Kidney epithelial cell (primary cell): ENCODE measurements around the gene THSD4. TPM values are rescaled to one million over a fixed set of nuclear protein-coding genes. Genes with fewer than 3 reads are reported as not detected.

ENCODE experiments used
- DNase-seq: peaks from one replicate; pipeline ENCODE4 v3.0.0-alpha.2; 2010; ENCODE audit warnings: low read depth
- H3K27me3 ChIP-seq: 2 replicates; pipeline ENCODE4 v1.6.0; 2011; ENCODE audit warnings: low read length; ENCODE audit not compliant: control insufficient read depth, insufficient read depth
- H3K36me3 ChIP-seq: 2 replicates; pipeline ENCODE4 v1.5.1; 2011; ENCODE audit warnings: low read length; ENCODE audit not compliant: control insufficient read depth, insufficient read depth
- H3K4me3 ChIP-seq: 2 replicates; pipeline ENCODE4 v1.5.1; 2011; ENCODE audit warnings: low read depth, mild to moderate bottlenecking, control low read depth, low read length
- total RNA-seq: library from RNA; depleted of rRNA; stranded (reverse); fragments of >200 nt; gene quantifications from 2 replicates; pipeline ENCODE4 v1.2.3, GENCODE V29; 2015
- TF ChIP-seq, protein P1 (sequence below): IDR thresholded peaks from 2 replicates; pipeline ENCODE4 v1.5.1; 2011; ENCODE audit warnings: mild to moderate bottlenecking, moderate library complexity, low read length, control low read depth, inconsistent platforms; ENCODE audit not compliant: insufficient read depth, poor library complexity, severe bottlenecking

Gene THSD4
- total RNA-seq, 1 donor from 2014 or later = 17.7 TPM

DNA sequence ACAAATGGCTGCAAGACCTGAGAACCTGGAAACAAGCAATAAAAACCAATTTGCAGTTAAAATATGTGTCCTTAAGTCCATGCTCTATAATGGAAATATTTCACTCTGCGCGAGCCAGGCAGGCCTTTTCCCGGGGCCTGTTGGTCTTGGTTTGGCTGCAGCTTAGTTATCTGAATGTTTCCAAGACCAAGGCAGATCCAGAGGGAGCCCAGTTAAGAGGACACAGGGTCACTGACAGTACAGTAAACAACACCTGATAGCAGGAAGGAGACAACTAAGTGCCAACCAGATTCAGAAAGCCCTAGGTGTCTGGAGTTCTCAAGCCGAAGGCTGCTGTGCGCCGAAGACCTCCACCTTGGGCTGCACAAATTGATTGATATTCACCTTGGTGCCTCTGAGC lies 32.8 kb downstream of the THSD4 start:
- H3K36me3 ChIP-seq = no peaks in the 10 kb centered on the region
- DNase-seq = no peak
- no peak overlapping the region for H3K4me3 ChIP-seq
- TF ChIP-seq, protein P1, sequence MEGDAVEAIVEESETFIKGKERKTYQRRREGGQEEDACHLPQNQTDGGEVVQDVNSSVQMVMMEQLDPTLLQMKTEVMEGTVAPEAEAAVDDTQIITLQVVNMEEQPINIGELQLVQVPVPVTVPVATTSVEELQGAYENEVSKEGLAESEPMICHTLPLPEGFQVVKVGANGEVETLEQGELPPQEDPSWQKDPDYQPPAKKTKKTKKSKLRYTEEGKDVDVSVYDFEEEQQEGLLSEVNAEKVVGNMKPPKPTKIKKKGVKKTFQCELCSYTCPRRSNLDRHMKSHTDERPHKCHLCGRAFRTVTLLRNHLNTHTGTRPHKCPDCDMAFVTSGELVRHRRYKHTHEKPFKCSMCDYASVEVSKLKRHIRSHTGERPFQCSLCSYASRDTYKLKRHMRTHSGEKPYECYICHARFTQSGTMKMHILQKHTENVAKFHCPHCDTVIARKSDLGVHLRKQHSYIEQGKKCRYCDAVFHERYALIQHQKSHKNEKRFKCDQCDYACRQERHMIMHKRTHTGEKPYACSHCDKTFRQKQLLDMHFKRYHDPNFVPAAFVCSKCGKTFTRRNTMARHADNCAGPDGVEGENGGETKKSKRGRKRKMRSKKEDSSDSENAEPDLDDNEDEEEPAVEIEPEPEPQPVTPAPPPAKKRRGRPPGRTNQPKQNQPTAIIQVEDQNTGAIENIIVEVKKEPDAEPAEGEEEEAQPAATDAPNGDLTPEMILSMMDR = no peak
- H3K27me3 ChIP-seq = no peaks in the 10 kb centered on the region

DNA sequence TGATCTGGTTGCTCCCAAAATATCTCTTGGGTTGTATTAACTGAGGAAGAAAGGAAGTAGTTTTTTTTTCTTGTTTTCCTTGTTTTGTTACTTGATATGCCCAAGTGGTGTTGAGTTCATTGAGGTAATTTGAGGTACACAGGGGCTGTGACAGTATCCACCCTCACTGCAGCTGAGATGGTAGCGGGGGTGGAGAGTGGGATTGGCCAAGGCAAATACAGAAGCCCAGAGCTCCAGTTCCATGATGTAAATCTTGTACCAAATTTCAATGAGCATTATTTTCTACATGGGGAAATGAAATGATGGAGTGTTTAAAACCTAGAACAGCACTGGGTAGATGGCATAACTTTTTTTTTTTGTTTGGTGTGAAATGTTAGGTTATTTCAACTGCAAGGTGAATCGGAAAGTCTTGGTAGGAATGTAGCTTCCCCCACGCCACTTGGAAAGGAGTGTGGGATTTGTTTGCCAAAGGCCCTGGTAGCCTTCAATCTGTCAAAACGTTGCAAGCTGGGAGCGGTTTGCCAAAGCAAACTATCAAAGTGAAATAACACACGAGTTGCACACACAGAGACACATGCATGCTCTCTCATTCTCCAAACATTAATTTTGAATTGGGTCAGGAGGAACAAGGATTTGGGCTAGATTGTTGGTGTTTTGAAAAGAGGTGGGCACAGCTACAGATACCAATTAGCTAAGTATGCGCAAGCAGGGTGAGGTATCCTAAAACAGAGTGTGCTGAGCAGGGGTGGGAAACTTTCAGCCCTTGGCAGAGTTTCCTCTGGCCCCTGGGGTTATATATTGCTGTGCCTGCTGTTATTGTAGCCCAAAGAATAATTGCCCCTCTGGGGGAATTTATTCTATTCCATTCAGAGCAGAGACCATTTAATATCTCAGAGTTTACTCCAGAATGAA lies 34.6 kb downstream of the THSD4 start:
- TF ChIP-seq, protein P1 = no peak
- no peaks in the 10 kb centered on the region for H3K27me3 ChIP-seq
- DNase-seq = no peak

DNA sequence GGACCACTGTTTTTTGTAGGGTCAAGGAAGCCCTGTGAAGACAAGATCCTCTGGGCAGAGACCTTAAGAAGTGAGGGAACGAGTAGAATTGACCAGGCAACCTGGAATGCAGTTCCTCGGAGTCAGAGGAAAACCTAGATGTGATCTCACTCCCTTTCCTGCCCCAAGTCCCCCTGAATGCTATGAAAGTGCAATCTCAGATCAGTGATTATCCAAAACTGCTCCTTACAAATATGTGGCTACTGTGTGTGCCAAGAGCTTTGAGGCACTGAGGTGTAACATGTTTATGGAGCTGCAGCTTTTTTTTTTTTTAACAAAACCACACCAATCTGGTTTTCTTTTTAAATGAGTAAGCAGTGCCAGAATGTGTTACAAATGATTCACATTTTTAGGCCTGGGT lies 35.8 kb downstream of the THSD4 start:
- TF ChIP-seq, protein P1 = no peak
- Histone ChIP-seq H3K36me3 (no peaks in the 10 kb centered on the region), H3K27me3 (no peaks in the 10 kb centered on the region), H3K4me3 (no peak overlapping the region)
- DNase-seq = peak; percentile 94

More for the DNA sequence above, 34.6 kb downstream of the THSD4 start:
- Histone ChIP-seq H3K36me3 (no peaks in the 10 kb centered on the region), H3K4me3 (no peak overlapping the region)

DNA sequence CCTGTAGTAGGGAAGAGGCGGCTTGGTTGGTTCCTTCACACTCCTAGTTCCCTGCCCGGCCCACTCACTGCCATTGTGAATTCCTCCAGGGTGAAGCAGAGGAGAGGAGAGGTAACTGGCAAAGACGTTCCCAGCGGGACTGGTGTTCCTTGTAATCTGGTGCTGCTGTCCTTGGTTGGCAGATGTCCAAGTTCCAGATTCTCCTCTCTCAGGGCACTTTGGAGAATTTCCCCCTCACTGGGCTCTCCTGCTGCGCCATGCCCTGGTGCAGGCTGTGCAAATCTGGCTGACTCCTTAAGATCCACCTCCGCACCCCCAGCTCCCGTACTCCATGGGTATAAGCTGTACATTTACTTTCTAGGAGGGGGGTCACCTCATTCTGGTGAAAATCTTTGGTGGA lies 37.3 kb downstream of the THSD4 start:
- no peak for DNase-seq
- H3K27me3 ChIP-seq = no peaks in the 10 kb centered on the region
- H3K4me3 ChIP-seq = no peak overlapping the region
- TF ChIP-seq, protein P1 = no peak
- H3K36me3 ChIP-seq = no peaks in the 10 kb centered on the region

DNA sequence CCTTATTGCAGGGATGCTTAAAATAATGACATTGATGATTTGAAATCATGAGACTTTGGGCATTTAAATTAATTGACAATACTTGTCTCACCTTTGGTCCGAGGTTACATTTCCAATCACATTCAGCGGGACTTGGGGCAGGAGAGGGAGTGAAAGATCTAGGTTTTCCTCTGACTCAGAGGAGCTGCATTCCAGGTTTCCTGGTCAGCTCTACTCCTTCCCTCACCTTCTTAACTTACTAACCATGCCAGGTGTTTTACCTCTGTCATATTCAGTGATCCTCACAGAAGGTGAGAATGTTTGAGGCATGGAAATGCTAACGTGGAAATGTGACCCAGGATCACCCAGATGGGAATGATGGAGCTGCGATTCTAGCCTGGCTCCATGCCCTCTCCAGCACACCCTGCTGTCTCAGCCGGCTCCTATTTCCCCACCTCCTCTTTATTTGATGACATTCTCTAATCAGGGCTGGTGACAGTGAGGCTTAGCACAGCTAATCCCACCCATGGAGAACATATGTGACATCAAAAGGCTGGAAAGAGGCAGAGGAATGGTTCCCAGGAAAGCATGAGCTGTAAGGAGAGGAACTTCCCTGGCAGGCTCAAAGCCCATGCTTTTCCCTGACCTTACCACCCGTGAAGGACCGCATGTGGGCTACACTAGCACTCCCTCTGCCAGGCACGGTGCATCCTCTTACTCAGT lies 38.7 kb downstream of the THSD4 start:
- Histone ChIP-seq H3K27me3 (no peaks in the 10 kb centered on the region), H3K36me3 (no peaks in the 10 kb centered on the region)
- no peak for DNase-seq

More for the DNA sequence above, 38.7 kb downstream of the THSD4 start:
- TF ChIP-seq, protein P1 = no peak
- no peak overlapping the region for H3K4me3 ChIP-seq
